OCI-LY7 (cell line): ENCODE data around the gene METTL26. TPM values are rescaled to one million over a fixed set of nuclear protein-coding genes. Genes with fewer than 3 reads are reported as not detected.

ENCODE experiments used
- BruUV-seq: library from RNA; stranded (reverse); fragments of 400-500 nt; replicated peaks from 2 replicates; lab custom pipeline; 2021; lab: Mats Ljungman, UMichigan
- CTCF ChIA-PET: fragments of 300-600 bp; sonication (Branson Sonifier 250); formaldehyde crosslinking; loops from one replicate; lab custom pipeline; 2022; ENCODE audit warnings: antibody characterized with exemption; ENCODE audit not compliant: unreplicated experiment; lab: Charles Lee
- POLR2A ChIA-PET: fragments of 300-600 bp; sonication (Branson Sonifier 250); formaldehyde crosslinking; loops from one replicate; lab custom pipeline; 2022; ENCODE audit warnings: antibody characterized with exemption; lab: Charles Lee
- DNase-seq: peaks from one replicate; pipeline ENCODE4 v3.0.0-alpha.2; 2015; ENCODE audit warnings: low spot score
- H2AFZ ChIP-seq: fragments of 200-600 bp; sonication (generic), shearing (Covaris generic); 2 replicates; pipeline ENCODE4 v1.6.1; 2014; ENCODE audit warnings: mild to moderate bottlenecking, antibody characterized with exemption, low read length, moderate library complexity
- H3K27ac ChIP-seq: fragments of 200-600 bp; sonication (generic); 2 replicates; pipeline ENCODE4 v1.5.1; 2014; ENCODE audit warnings: mixed run types, low read depth, mild to moderate bottlenecking, moderate library complexity, low read length, inconsistent platforms; ENCODE audit not compliant: poor library complexity, severe bottlenecking
- H3K36me3 ChIP-seq: fragments of 200-600 bp; sonication (generic); 2 replicates; pipeline ENCODE4 v1.6.1; 2014; ENCODE audit warnings: mild to moderate bottlenecking, antibody characterized with exemption, low read length, moderate library complexity, mixed read lengths; ENCODE audit not compliant: insufficient read depth
- H3K4me1 ChIP-seq: fragments of 200-600 bp; sonication (generic); 2 replicates; pipeline ENCODE4 v1.5.1; 2014; ENCODE audit warnings: mild to moderate bottlenecking, low read length; ENCODE audit not compliant: insufficient read depth, poor library complexity, severe bottlenecking
- H3K4me2 ChIP-seq: fragments of 200-600 bp; sonication (generic); 2 replicates; pipeline ENCODE4 v1.6.1; 2014; ENCODE audit warnings: mild to moderate bottlenecking, low read length
- H3K4me3 ChIP-seq: fragments of 200-600 bp; sonication (generic); 2 replicates; pipeline ENCODE4 v1.5.1; 2014; ENCODE audit warnings: mild to moderate bottlenecking, low read depth, low read length; ENCODE audit not compliant: poor library complexity, severe bottlenecking
- H3K79me2 ChIP-seq: fragments of 200-600 bp; sonication (generic); 2 replicates; pipeline ENCODE4 v1.6.1; 2016; ENCODE audit warnings: low read depth, mild to moderate bottlenecking, low read length, moderate library complexity, mixed read lengths; ENCODE audit not compliant: insufficient read depth
- H3K9me2 ChIP-seq: fragments of 200-600 bp; sonication (generic); 2 replicates; pipeline ENCODE4 v1.6.1; 2016; ENCODE audit warnings: mild to moderate bottlenecking, low read length, mixed read lengths; ENCODE audit not compliant: insufficient read depth
- H3K9me3 ChIP-seq: fragments of 200-600 bp; sonication (generic); 2 replicates; pipeline ENCODE4 v1.6.1; 2014; ENCODE audit warnings: mild to moderate bottlenecking, mixed run types, low read length, mixed read lengths
- H4K20me1 ChIP-seq: fragments of 200-600 bp; sonication (generic); 2 replicates; pipeline ENCODE4 v1.6.1; 2014; ENCODE audit warnings: mild to moderate bottlenecking, antibody characterized with exemption, low read length, moderate library complexity, mixed read lengths; ENCODE audit not compliant: insufficient read depth
- EZH2phosphoT487 ChIP-seq: fragments of 200-600 bp; sonication (generic); IDR thresholded peaks from 2 replicates; pipeline ENCODE4 v1.6.1; 2018; ENCODE audit warnings: low read depth, borderline replicate concordance, mild to moderate bottlenecking, mixed run types, antibody characterized with exemption, low read length, moderate library complexity, mixed read lengths
- intact Hi-C: fragments of 100-400 bp; cut with micrococcal nuclease; formaldehyde crosslinking; loops from one replicate; pipeline ENCODE4 v1.10.0; 2022; ENCODE audit not compliant: unreplicated experiment
- total RNA-seq, 2 experiments: library from RNA; depleted of rRNA in 1 of 2; stranded (reverse); fragments of >200 nt in 1 of 2; shearing (Covaris generic) in 1 of 2; gene quantifications; 2 replicates each; pipeline ENCODE4 v1.2.3, GENCODE V29; 2014 to 2022
- TF ChIP-seq, protein P1 (sequence below): fragments of 200-600 bp; sonication (generic); conservative IDR thresholded peaks from 2 replicates; pipeline ENCODE4 v1.5.1; 2014; ENCODE audit warnings: mild to moderate bottlenecking, antibody characterized with exemption, low read length, moderate library complexity, mixed read lengths

METTL26 gene
- total RNA-seq, 2 experiments from 2014 or later = 99.0 to 152 TPM

- POLR2A ChIA-PET = interaction anchor here (0.6 kb wide), 1 partner anchor 170 kb away, joined by 5 read pairs; no protein-coding TSS in a partner anchor
- H3K36me3 ChIP-seq = no peaks in the 10 kb centered on the region; the same call in 1 of the 2 replicates
- no peak for TF ChIP-seq EZH2phosphoT487
- TF ChIP-seq, protein P1, sequence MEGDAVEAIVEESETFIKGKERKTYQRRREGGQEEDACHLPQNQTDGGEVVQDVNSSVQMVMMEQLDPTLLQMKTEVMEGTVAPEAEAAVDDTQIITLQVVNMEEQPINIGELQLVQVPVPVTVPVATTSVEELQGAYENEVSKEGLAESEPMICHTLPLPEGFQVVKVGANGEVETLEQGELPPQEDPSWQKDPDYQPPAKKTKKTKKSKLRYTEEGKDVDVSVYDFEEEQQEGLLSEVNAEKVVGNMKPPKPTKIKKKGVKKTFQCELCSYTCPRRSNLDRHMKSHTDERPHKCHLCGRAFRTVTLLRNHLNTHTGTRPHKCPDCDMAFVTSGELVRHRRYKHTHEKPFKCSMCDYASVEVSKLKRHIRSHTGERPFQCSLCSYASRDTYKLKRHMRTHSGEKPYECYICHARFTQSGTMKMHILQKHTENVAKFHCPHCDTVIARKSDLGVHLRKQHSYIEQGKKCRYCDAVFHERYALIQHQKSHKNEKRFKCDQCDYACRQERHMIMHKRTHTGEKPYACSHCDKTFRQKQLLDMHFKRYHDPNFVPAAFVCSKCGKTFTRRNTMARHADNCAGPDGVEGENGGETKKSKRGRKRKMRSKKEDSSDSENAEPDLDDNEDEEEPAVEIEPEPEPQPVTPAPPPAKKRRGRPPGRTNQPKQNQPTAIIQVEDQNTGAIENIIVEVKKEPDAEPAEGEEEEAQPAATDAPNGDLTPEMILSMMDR = peak; percentile 75
- CTCF ChIA-PET = interaction anchor here (0.6 kb wide), 1 partner anchor 128 kb away, joined by 3 read pairs; no protein-coding TSS in a partner anchor
- no peak overlapping the region for H2AFZ ChIP-seq
- peak; percentile 31 for DNase-seq
- intact Hi-C loops = no loop called here
- no peak overlapping the region for H3K4me2 ChIP-seq
- H3K4me3 ChIP-seq = no peak overlapping the region
- H3K9me2 ChIP-seq = no peaks in the 10 kb centered on the region
- no peaks in the 10 kb centered on the region for H3K4me1 ChIP-seq
- no peaks in the 10 kb centered on the region for H3K9me3 ChIP-seq
- no peaks in the 10 kb centered on the region for H4K20me1 ChIP-seq
- no peaks in the 10 kb centered on the region for H3K79me2 ChIP-seq
- H3K27ac ChIP-seq = no peak overlapping the region
- BruUV-seq = no TSS peak
These were observed 25.4 kb downstream of the METTL26 start for GRCh38 chr16:610513-611381.

DNA sequence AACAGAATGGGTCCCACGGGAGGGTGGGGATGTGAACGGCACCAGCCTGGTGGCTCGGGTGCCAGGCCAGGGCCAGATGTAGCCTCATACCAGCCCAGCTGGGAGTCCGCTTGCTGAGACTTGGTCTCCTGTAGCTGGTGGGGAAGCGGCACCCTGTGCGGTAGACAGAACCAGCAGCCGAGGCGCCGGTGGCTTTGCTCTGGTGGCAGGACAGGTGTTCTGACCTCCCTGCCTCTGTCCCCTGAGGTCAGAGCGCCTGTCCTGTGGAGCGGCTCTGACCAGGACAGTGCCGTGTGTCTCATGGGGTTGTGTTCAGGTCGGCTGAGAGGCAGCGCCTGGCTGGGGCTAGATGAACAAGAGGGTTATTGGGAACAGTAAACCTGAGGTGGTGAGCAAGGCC, 26.1 kb downstream of the METTL26 start:
- 0 out of 2 replicates have a peak, but pooled peaks cover 3% of the 10 kb centered on the region for H3K9me3 ChIP-seq
- intact Hi-C loops = no loop called here
- no peaks in the 10 kb centered on the region for H3K4me1 ChIP-seq
- TF ChIP-seq EZH2phosphoT487 = no peak
- TF ChIP-seq, protein P1 = no peak
- ChIA-PET CTCF (interaction anchor here (0.6 kb wide), 1 partner anchor 127 kb away, joined by 3 read pairs; no protein-coding TSS in a partner anchor), POLR2A (no interaction called here)
- H3K9me2 ChIP-seq = no peaks in the 10 kb centered on the region
- BruUV-seq = no TSS peak
- H4K20me1 ChIP-seq = no peaks in the 10 kb centered on the region
- no peaks in the 10 kb centered on the region for H3K79me2 ChIP-seq
- H3K27ac ChIP-seq = no peak overlapping the region
- no peak overlapping the region for H3K4me3 ChIP-seq
- H3K36me3 ChIP-seq = peaks cover 7% of the 10 kb centered on the region; the same call in 1 of the 2 replicates
- DNase-seq = no peak
- H2AFZ ChIP-seq = no peak overlapping the region
- no peak overlapping the region for H3K4me2 ChIP-seq

- no peak for TF ChIP-seq EZH2phosphoT487
- TF ChIP-seq, protein P1 = no peak
- Histone ChIP-seq H3K4me1 (no peaks in the 10 kb centered on the region), H3K79me2 (no peaks in the 10 kb centered on the region), H3K4me3 (no peak overlapping the region), H3K9me2 (no peaks in the 10 kb centered on the region), H3K4me2 (no peak overlapping the region), H3K27ac (no peak overlapping the region), H3K9me3 (0 out of 2 replicates have a peak, but pooled peaks cover 5% of the 10 kb centered on the region), H2AFZ (no peak overlapping the region), H4K20me1 (no peaks in the 10 kb centered on the region), H3K36me3 (peaks cover 7% of the 10 kb centered on the region; the same call in 1 of the 2 replicates)
- DNase-seq = no peak
- CTCF ChIA-PET = no interaction called here
- BruUV-seq = no TSS peak
- POLR2A ChIA-PET = no interaction called here
- intact Hi-C loops = no loop called here
These were observed 26.8 kb downstream of the METTL26 start for GRCh38 chr16:609316-609715.
